Uterus (tissue), 2 donors: ENCODE results near the gene KRT34.
"Not testable (repeated sequence)": the region's sequence is repeated elsewhere in the genome, so short reads cannot be mapped to it uniquely, and the experiment has no call there.

Experiments used
- POLR2A ChIP-seq, 2 donors: fragments of 450-650 bp; IDR thresholded peaks; one replicate each; pipeline ENCODE4 v1.6.1; 2016; ENCODE audit warnings: antibody characterized with exemption in 2 of 2, mild to moderate bottlenecking in 1 of 2, moderate library complexity in 1 of 2
- TF ChIP-seq, protein P1 (sequence below), 4 experiments: fragments of 200-600 bp in 2 of 4; fragments of 450-650 bp in 2 of 4; sonication (generic) in 2 of 4; IDR thresholded peaks; one replicate each; pipeline ENCODE4 v1.5.1; 2016 to 2019; ENCODE audit warnings: antibody characterized with exemption in 4 of 4, mild to moderate bottlenecking in 2 of 4, moderate library complexity in 1 of 4

DNA sequence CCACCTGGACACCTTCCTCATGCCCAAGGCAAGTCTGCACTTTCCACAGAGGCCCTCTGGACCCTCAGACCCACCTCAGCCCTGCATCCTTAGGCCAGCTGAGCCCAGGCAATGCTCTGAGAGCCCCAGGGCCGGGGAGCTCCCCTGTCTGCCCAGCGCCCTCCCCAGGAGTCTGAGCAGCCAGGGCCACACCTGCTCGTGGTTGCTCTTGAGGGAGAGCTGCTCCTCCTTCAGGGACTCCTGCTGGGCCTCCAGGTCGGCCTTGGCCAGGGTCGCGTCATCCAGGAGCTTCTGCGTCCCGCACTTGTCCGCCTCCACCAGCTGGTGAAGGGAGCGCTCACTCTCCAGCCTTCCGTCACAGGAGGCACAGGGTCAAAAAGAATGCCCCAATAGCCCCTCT lies 40.5 kb upstream of the KRT34 start:
- not testable (repeated sequence) for TF ChIP-seq POLR2A (IDR thresholded peaks at IDR 0.05)
- TF ChIP-seq, protein P1, sequence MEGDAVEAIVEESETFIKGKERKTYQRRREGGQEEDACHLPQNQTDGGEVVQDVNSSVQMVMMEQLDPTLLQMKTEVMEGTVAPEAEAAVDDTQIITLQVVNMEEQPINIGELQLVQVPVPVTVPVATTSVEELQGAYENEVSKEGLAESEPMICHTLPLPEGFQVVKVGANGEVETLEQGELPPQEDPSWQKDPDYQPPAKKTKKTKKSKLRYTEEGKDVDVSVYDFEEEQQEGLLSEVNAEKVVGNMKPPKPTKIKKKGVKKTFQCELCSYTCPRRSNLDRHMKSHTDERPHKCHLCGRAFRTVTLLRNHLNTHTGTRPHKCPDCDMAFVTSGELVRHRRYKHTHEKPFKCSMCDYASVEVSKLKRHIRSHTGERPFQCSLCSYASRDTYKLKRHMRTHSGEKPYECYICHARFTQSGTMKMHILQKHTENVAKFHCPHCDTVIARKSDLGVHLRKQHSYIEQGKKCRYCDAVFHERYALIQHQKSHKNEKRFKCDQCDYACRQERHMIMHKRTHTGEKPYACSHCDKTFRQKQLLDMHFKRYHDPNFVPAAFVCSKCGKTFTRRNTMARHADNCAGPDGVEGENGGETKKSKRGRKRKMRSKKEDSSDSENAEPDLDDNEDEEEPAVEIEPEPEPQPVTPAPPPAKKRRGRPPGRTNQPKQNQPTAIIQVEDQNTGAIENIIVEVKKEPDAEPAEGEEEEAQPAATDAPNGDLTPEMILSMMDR (IDR thresholded peaks at IDR 0.05) = not testable (repeated sequence)
